Stimulated activated CD8-positive, alpha-beta memory T cell treated with anti-CD3 and anti-CD28 coated beads, Interleukin-7, amount 100 ng/mL, for 24 hours (primary cell): Measurements from ENCODE around the gene AOPEP.

Source experiments
- DNase-seq: peaks from one replicate; pipeline ENCODE4 v3.0.0-alpha.2; 2020; ENCODE audit warnings: low read depth

Gene AOPEP, protein sequence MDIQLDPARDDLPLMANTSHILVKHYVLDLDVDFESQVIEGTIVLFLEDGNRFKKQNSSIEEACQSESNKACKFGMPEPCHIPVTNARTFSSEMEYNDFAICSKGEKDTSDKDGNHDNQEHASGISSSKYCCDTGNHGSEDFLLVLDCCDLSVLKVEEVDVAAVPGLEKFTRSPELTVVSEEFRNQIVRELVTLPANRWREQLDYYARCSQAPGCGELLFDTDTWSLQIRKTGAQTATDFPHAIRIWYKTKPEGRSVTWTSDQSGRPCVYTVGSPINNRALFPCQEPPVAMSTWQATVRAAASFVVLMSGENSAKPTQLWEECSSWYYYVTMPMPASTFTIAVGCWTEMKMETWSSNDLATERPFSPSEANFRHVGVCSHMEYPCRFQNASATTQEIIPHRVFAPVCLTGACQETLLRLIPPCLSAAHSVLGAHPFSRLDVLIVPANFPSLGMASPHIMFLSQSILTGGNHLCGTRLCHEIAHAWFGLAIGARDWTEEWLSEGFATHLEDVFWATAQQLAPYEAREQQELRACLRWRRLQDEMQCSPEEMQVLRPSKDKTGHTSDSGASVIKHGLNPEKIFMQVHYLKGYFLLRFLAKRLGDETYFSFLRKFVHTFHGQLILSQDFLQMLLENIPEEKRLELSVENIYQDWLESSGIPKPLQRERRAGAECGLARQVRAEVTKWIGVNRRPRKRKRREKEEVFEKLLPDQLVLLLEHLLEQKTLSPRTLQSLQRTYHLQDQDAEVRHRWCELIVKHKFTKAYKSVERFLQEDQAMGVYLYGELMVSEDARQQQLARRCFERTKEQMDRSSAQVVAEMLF

DNA sequence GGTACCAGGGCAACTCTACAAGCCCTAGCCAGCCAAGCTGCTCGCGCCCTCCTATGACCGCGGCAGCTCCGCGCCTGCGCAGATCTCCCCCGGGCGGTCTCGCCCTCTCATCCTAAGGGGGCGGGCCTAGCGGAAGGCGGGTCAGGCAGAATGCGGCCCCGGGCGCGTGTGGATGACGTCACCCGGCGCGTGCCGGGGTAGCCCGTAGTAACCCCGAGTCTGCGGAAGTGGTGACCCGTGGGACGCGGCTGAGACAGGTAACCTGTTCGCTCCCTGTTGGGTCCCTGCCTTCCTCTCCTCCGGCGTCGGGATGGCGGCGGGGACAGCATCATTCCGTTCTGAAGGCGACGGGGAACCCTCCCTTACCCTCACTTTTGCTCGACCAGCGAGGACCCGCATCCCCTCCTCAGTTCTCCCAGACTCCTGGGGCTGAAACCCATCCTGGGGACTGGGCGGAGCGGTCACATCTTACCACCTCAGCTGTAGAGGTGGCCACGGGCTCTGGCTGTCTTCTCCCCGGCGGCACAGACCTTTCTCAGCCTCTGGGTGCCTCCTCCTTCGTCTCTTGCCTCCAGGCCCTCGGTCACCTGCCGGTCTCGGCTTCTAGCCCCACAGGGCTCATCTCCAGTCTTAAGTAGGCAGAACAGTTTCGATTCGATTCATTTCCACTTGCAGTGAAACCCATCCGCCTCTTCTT is at the start of gene AOPEP:
TSS of gene AOPEP (plus strand) at position 205 of the 697 bp plus-strand sequence. CDS start 33,085 bp downstream, outside the sequence.
- DNase-seq, result peak; percentile 100

DNA sequence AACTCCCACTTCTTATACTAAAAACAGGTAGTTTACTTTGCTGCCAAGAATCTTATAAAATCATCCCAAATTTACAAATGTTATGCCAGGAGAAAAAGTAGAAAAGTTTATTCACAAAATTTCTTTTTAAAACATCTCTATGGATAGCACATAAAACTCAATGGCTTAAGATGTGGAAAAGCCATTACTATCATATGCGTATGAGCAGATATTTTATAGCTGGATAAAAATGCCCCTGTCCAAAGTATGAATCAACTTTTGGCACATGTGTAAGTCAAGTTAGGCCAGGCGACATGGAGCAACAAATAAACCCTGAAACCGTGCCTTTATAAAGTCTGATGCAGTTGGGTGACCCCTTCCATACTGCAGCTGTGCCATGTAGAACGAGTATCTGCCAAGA is 48.6 kb upstream of the AOPEP start:
- no peak for DNase-seq

DNA sequence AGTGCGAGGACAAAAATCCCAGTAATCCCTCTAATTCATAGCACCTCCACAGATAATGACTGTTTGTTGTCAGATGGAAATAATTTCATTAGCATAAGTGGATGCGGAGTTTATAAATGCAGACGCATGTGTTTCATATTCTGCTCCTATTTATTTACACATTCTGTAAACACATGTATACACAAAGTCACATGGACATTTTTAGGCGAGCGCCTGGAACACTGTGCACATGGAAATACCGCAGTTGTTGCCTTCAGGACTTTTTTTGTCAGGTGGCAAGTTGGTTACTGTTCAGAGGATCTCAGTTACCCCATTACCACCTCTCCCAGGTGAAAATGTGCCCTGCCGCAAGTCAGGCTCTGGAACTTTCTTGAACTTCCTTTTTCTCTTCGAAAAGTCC is 46.9 kb upstream of the AOPEP start:
- DNase-seq, result no peak

DNA sequence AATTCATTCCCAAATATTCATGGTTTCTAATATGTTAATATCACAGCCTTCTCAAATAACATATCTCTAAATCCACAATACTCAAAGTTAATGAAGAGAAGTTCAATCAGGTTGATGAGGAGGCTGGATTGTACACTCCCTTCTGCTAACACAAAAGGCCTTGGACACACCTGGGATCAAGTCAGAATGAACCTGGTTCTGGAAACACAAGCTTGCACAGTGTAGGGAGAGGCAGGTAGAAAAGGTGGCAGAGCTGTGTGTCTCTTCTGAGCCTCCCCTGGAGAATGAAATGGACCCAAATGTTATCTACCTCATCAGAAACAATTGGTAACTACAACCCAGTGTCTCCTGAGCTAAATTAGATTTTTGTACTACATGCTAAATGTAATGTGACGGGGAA is 46.5 kb upstream of the AOPEP start:
- DNase-seq, result no peak

DNA sequence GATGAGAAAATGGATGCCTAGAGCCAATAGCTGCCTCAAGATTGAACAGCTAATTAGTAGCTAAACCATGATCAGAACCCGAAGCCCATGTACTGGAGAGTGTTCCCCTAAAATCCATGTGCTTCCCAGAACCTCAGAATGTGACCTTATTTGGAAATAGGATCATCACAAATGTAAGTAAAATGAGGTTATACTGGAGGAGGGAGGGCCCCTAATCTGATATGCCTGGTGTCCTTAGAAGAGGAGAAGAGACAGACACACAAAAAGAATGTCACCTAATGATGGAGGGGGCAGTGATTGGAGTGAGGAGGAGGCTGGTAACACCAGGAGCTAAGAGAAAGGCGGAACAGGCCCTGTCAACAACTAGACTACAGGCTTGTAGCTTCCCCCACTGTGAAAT is 45.9 kb upstream of the AOPEP start:
- DNase-seq, result no peak

DNA sequence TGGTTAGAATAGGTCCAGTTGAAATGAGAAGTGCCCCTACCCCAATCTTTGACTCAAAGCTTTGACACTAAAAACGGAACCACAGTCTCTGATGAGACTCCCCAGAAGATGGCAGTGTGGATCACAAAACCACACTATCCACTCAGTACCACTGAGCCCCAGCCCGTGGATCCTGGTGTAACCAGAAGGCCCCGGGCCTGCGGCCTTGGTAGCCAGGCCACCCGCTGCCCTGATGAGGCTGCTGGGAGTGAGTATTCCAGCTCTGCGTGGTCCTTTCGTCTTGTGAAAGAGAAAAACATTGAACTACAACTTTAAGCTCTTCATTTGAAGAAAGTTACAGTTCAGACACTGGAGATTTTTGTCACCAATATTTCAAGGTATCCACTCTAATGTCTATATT is 45.0 kb upstream of the AOPEP start:
- no peak for DNase-seq

GRCh38 chr9:94685359-94685758 is 41.1 kb upstream of the AOPEP start:
- no peak for DNase-seq

DNA sequence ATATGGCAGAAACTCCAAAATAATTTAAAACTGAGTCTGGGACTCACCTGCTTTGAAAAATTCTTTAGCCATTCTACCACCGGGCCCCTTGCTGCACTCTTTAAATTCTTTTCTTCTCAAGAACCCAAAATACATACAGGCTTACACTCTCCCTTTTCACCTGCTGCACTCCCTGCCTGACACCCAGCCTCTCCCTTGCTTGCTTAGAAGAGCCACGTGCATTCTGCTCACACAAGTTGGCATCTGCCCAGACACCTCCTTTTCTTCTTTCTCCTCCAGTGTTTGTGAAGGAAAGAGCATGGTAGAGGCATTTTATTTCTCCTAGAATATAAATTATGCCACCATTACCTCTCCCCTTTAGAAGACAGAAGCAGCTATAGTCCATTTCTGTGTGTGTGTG is 39.0 kb upstream of the AOPEP start:
- DNase-seq, result no peak

GRCh38 chr9:94690344-94690743 is 36.2 kb upstream of the AOPEP start:
- no peak for DNase-seq

DNA sequence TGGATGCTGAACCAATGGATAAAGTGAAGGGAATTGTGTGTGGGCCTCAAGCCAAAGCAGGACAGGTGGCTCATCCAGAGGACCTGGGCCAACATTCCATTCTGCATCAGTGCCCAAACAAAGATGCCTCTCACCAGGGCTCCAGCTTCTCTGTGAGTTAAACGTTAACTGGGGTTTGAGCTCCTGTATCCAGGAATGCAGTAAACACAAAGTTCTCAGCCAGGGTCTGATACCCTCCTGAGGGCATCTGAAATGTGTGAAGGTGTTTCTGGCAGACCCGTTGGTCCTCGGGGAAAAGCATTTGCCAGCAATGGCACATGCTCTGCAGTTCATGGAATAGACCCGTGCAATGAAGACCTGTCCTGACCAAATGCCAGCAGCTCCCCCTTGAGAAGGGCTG is 33.9 kb upstream of the AOPEP start:
- no peak for DNase-seq

DNA sequence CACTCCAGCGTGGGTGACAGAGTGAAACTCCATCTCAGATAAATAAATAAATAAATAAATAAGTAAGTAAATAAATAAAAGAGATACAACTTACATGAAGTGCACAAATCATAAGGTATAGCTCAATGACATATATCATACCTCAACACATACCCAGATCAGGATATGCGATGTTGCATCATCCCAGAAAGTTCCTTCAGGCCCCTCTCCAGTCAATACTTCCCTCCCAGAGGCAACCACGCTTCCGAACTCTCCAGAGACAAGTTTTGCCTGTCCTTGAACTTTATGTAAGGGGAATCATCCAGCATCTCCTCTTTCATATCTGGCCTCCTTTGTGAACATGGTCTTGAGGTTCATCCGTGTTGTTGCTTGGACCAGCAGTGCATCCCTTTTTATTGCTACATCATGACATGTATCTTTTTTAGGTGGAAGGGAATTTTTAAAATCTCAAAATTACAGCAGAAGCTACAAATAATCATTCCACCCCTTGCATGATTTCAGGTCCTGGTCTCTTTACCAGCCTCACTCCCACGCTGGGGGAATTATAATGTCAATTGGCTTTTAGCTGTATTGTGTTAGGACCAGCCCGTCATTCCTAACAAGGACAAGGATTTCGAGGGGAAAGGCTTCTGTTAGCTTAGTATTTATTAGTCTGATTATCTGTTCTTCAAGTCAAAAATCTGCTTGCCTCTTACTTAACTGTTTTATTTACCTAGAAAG is 32.9 kb upstream of the AOPEP start:
- DNase-seq, result no peak

GRCh38 chr9:94696545-94696944 is 30.0 kb upstream of the AOPEP start:
- no peak for DNase-seq

- no peak for DNase-seq
These were observed 28.4 kb upstream of the AOPEP start for GRCh38 chr9:94697972-94698581.

GRCh38 chr9:94699715-94700373 is 26.7 kb upstream of the AOPEP start:
- no peak for DNase-seq

DNA sequence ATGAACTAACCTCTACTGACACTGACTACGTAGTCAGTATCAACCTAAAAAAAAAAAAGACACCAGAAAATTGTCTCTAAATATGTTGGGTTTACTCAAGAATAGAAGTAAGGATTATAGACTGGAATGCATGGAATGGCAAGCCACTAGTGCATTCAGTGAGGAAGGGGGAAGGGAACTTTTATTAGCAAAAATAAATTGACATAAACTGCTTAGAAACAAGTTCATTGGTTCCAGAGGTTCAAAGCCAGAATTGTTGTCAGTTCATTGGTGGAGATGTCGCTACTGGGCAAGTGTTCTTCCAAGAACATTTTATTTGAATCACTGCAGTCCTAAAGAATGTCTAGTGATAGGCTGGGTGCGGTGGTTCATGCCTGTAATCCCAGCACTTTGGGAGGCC is 26.1 kb upstream of the AOPEP start:
- DNase-seq, result no peak

- no peak for DNase-seq
These were observed 22.9 kb upstream of the AOPEP start for GRCh38 chr9:94703488-94704140.

GRCh38 chr9:94705162-94705702 is 21.3 kb upstream of the AOPEP start:
- no peak for DNase-seq

DNA sequence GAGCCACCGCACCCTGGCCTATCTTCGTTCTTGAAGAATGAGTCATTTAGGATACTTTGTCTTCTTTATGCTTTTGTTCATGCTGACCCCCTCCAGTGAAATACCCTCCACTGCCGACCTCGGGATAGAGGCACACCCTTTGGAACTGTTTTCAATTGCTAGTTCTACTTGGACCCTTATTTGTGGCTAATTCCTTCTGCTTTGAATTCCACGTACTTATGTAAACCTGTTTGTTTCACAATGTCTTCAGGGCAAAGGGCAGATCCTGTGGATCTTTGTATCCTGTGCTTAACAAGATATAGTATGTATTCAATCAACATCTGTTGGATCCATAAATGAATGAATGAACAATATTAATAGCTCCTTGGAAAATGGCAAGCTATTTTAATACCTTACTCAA is 19.6 kb upstream of the AOPEP start:
- DNase-seq, result no peak

GRCh38 chr9:94713436-94714215 is 12.9 kb upstream of the AOPEP start:
- no peak for DNase-seq
